Sigmoid colon (tissue), 7 donors: ENCODE data around the gene SYPL2. TPM values are rescaled to one million over a fixed set of nuclear protein-coding genes. Genes with fewer than 3 reads are reported as not detected.
"Not testable (repeated sequence)": the region's sequence is repeated elsewhere in the genome, so short reads cannot be mapped to it uniquely, and the experiment has no call there.

Experiments
- DNase-seq: peaks from one replicate; pipeline ENCODE4 v3.0.0-alpha.2; 2019
- H3K27ac ChIP-seq, 4 donors: fragments of 200-600 bp; sonication (generic); one replicate each; pipeline ENCODE4 v1.5.1; 2016 to 2019; ENCODE audit warnings: mild to moderate bottlenecking in 1 of 4
- H3K27me3 ChIP-seq, 3 donors: fragments of 200-600 bp; sonication (generic); one replicate each; pipeline ENCODE4 v1.5.1; 2019; ENCODE audit warnings: mild to moderate bottlenecking in 1 of 3
- H3K36me3 ChIP-seq, 4 donors: fragments of 200-600 bp; sonication (generic); one replicate each; pipeline ENCODE4 v1.5.1; 2016 to 2019
- H3K4me1 ChIP-seq, 4 donors: fragments of 200-600 bp; sonication (generic); one replicate each; pipeline ENCODE4 v1.5.1; 2017 to 2019
- H3K4me3 ChIP-seq, 4 donors: fragments of 200-600 bp; sonication (generic); one replicate each; pipeline ENCODE4 v1.5.1; 2017 to 2019; ENCODE audit warnings: mild to moderate bottlenecking in 2 of 4, moderate library complexity in 1 of 4
- H3K9me3 ChIP-seq, 4 donors: fragments of 200-600 bp in 3 of 4; sonication (generic) in 3 of 4; one replicate each; pipeline versions ENCODE4 v1.5.1 to v1.6.1; 2013 to 2019
- CTCF ChIP-seq, 4 experiments: fragments of 450-650 bp in 3 of 4; fragments of 200-600 bp in 1 of 4; IDR thresholded peaks; one replicate each; pipeline ENCODE4 v1.5.1; 2016 to 2019; ENCODE audit warnings: antibody characterized with exemption in 4 of 4, mild to moderate bottlenecking in 3 of 4, moderate library complexity in 2 of 4
- EP300 ChIP-seq, 4 donors: sonication (generic); formaldehyde crosslinking; IDR thresholded peaks; one replicate each; pipeline ENCODE4 v1.6.1; 2017; ENCODE audit warnings: antibody characterized with exemption in 4 of 4
- POLR2A ChIP-seq, 2 donors: fragments of 450-650 bp; IDR thresholded peaks; one replicate each; pipeline ENCODE4 v1.6.1; 2016; ENCODE audit warnings: antibody characterized with exemption in 2 of 2, mild to moderate bottlenecking in 2 of 2, moderate library complexity in 2 of 2
- POLR2AphosphoS5 ChIP-seq, 4 donors: sonication (generic); formaldehyde crosslinking; IDR thresholded peaks; one replicate each; pipeline ENCODE4 v1.6.1; 2017; ENCODE audit warnings: antibody characterized with exemption in 4 of 4
- WGBS, 2 donors: extraction: QIAGEN DNeasy Blood & Tissue Kit; methylation state at CpG; one replicate each; pipeline ENCODE4 v1.1.7; 2013; 5-methylcytosine and 5-hydroxymethylcytosine counted together
- intact Hi-C: fragments of 100-400 bp; cut with DNase I; formaldehyde crosslinking; loops from one replicate; pipeline ENCODE4 v1.15.1; 2023
- polyA plus RNA-seq, 3 donors: library from polyadenylated mRNA; stranded (reverse); fragments of 200-250 nt; gene quantifications; one replicate each; pipeline ENCODE4 v1.2.3, GENCODE V29; 2013
- total RNA-seq, 4 donors: library from RNA; depleted of rRNA; stranded (reverse); fragments of >200 nt; gene quantifications; one replicate each; pipeline ENCODE4 v1.1.0, GENCODE V29; 2016
- donor health status: healthy with polysubstance abuse.
- donor health status: Bipolar disorder and iron deficiency.
- donor health status: healthy.

Gene SYPL2
- total and polyA plus RNA-seq, 7 donors: under 0.01 to 6.9 (median 2.1) TPM; not detected in 1

- intact Hi-C loops: loop anchor here (2.0 kb wide), 1 partner anchor 41 kb away; the partner anchor contains the start of gene PSMA5
- WGBS, 2 donors: 14 to 19% methylated on average over 23 of the region's 23 CpGs
- Histone ChIP-seq H3K36me3 (no peaks in the 10 kb centered on the region), H3K27ac (peak overlapping the region; percentile 63 to 85 (median 83)), H3K4me3 (peak overlapping the region; percentile 49 to 80 (median 60)), H3K27me3 (no peaks in the 10 kb centered on the region), H3K4me1 (peaks cover 0 to 34% (median 24%) of the 10 kb centered on the region in 4 donors), H3K9me3 (no peaks in the 10 kb centered on the region)
- peak; percentile 65 for DNase-seq
- TF ChIP-seq POLR2AphosphoS5 (IDR thresholded peaks at IDR 0.05): no peak
- TF ChIP-seq POLR2A (IDR thresholded peaks at IDR 0.05): no peak
- no peak for TF ChIP-seq CTCF (IDR thresholded peaks at IDR 0.05)
- no peak for TF ChIP-seq EP300 (IDR thresholded peaks at IDR 0.05)
These were observed 993 bp downstream of the SYPL2 start for GRCh38 chr1:109467301-109467777.

- H3K27ac ChIP-seq: peak overlapping the region in 3 of 4 donors; percentile 63 to 85 (median 82)
- TF ChIP-seq POLR2AphosphoS5 (IDR thresholded peaks at IDR 0.05) (no peak), CTCF (IDR thresholded peaks at IDR 0.05) (no peak), POLR2A (IDR thresholded peaks at IDR 0.05) (no peak), EP300 (IDR thresholded peaks at IDR 0.05) (no peak)
- no peaks in the 10 kb centered on the region for H3K36me3 ChIP-seq
- 92 to 97% methylated on average over 1 of the region's 1 CpG for WGBS, 2 donors
- no peak for DNase-seq
- peaks cover 0 to 34% (median 24%) of the 10 kb centered on the region in 4 donors for H3K4me1 ChIP-seq
- H3K27me3 ChIP-seq: no peaks in the 10 kb centered on the region
- no peak overlapping the region for H3K4me3 ChIP-seq
- no peaks in the 10 kb centered on the region for H3K9me3 ChIP-seq
- intact Hi-C loops: no loop called here
These were observed 1.7 kb downstream of the SYPL2 start for GRCh38 chr1:109468061-109468460.

- DNase-seq: no peak
- H3K4me1 ChIP-seq: peaks cover 0 to 34% (median 24%) of the 10 kb centered on the region in 4 donors
- no peak for TF ChIP-seq EP300 (IDR thresholded peaks at IDR 0.05)
- no peak for TF ChIP-seq POLR2AphosphoS5 (IDR thresholded peaks at IDR 0.05)
- no peak for TF ChIP-seq POLR2A (IDR thresholded peaks at IDR 0.05)
- TF ChIP-seq CTCF (IDR thresholded peaks at IDR 0.05): no peak
- no peaks in the 10 kb centered on the region for H3K27me3 ChIP-seq
- no peaks in the 10 kb centered on the region for H3K36me3 ChIP-seq
- H3K27ac ChIP-seq: no peak overlapping the region
- intact Hi-C loops: no loop called here
- WGBS, 2 donors: 5 to 14% methylated on average over 2 of the region's 2 CpGs
- H3K4me3 ChIP-seq: no peak overlapping the region
- no peaks in the 10 kb centered on the region for H3K9me3 ChIP-seq
These were observed 2.6 kb downstream of the SYPL2 start for GRCh38 chr1:109468903-109469302.

GRCh38 chr1:109470245-109470644, 3.9 kb downstream of the SYPL2 start:
- Histone ChIP-seq H3K27me3 (no peaks in the 10 kb centered on the region), H3K4me3 (no peak overlapping the region), H3K9me3 (no peaks in the 10 kb centered on the region), H3K36me3 (no peaks in the 10 kb centered on the region), H3K4me1 (peaks cover 0 to 27% (median 14%) of the 10 kb centered on the region in 4 donors), H3K27ac (no peak overlapping the region)
- DNase-seq: no peak
- intact Hi-C loops: no loop called here
- no peak for TF ChIP-seq CTCF (IDR thresholded peaks at IDR 0.05)
- no peak for TF ChIP-seq POLR2A (IDR thresholded peaks at IDR 0.05)
- TF ChIP-seq POLR2AphosphoS5 (IDR thresholded peaks at IDR 0.05): no peak
- TF ChIP-seq EP300 (IDR thresholded peaks at IDR 0.05): no peak
- 56 to 62% methylated on average over 6 of the region's 6 CpGs for WGBS, 2 donors

- Histone ChIP-seq H3K36me3 (peaks cover 0 to 14% (median 0%) of the 10 kb centered on the region in 4 donors), H3K4me1 (peaks cover 0 to 7% (median 0%) of the 10 kb centered on the region in 4 donors), H3K27me3 (no peaks in the 10 kb centered on the region), H3K9me3 (no peaks in the 10 kb centered on the region), H3K4me3 (no peak overlapping the region), H3K27ac (no peak overlapping the region)
- WGBS, 2 donors: 63 to 77% methylated on average over 3 of the region's 3 CpGs
- DNase-seq: no peak
- intact Hi-C loops: no loop called here
- TF ChIP-seq POLR2A (IDR thresholded peaks at IDR 0.05): no peak
- no peak for TF ChIP-seq CTCF (IDR thresholded peaks at IDR 0.05)
- no peak for TF ChIP-seq EP300 (IDR thresholded peaks at IDR 0.05)
- TF ChIP-seq POLR2AphosphoS5 (IDR thresholded peaks at IDR 0.05): no peak
These were observed 6.4 kb downstream of the SYPL2 start for GRCh38 chr1:109472779-109473178.

GRCh38 chr1:109473284-109474057, 7.1 kb downstream of the SYPL2 start:
- H3K27ac ChIP-seq, intact Hi-C loops, H3K27me3 ChIP-seq, H3K4me1 ChIP-seq, DNase-seq, H3K4me3 ChIP-seq, H3K9me3 ChIP-seq: not testable (repeated sequence)
- peaks cover 0 to 20% (median 0%) of the 10 kb centered on the region in 4 donors for H3K36me3 ChIP-seq
- WGBS, 2 donors: 82 to 90% methylated on average over 12 of the region's 12 CpGs
